G401 (cell line): ENCODE results near the gene MAN2A2. TPM values are rescaled to one million over a fixed set of nuclear protein-coding genes. Genes with fewer than 3 reads are reported as not detected.

Experiments used
- DNase-seq: peaks from one replicate; pipeline ENCODE4 v3.0.0-alpha.2; 2015; ENCODE audit warnings: low spot score
- in situ Hi-C: cut with HindIII; loops from 2 replicates; pipeline ENCODE4 v1.10.0; 2016; ENCODE audit warnings: low sequenced_read_pairs, mixed read lengths
- total RNA-seq: library from RNA; depleted of rRNA; stranded (reverse); fragments of >200 nt; shearing (Covaris generic); gene quantifications from 2 replicates; pipeline ENCODE4 v1.2.3, GENCODE V29; 2014

Gene MAN2A2
- total RNA-seq, 1 experiment from 2014 or later, result 33.4 TPM

- in situ Hi-C loops, result no loop called here
- no peak for DNase-seq
Observed at GRCh38 chr15:90881978-90882721, 21.0 kb upstream of the MAN2A2 start.

DNA sequence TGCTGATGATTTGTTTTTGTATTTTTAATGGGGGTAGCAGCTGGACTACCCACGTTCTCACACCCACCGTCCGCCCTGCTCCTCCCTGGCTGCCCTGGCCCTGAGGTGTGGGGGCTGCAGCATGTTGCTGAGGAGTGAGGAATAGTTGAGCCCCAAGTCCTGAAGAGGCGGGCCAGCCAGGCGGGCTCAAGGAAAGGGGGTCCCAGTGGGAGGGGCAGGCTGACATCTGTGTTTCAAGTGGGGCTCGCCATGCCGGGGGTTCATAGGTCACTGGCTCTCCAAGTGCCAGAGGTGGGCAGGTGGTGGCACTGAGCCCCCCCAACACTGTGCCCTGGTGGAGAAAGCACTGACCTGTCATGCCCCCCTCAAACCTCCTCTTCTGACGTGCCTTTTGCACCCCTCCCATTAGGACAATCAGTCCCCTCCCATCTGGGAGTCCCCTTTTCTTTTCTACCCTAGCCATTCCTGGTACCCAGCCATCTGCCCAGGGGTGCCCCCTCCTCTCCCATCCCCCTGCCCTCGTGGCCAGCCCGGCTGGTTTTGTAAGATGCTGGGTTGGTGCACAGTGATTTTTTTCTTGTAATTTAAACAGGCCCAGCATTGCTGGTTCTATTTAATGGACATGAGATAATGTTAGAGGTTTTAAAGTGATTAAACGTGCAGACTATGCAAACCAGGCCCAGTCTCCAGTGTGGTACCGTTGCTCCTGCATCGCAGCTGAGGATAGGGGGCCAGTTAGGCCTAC is 20.1 kb upstream of the MAN2A2 start:
- DNase-seq, result no peak
- in situ Hi-C loops, result no loop called here

GRCh38 chr15:90883526-90883975 is 19.6 kb upstream of the MAN2A2 start:
- DNase-seq, result no peak
- in situ Hi-C loops, result no loop called here

- no peak for DNase-seq
- in situ Hi-C loops, result no loop called here
Observed at GRCh38 chr15:90883976-90884718, 19.0 kb upstream of the MAN2A2 start, which contains the start of gene FES. Gene FES, plus strand, starts transcription at chr15:90884504. Its CDS starts 542 bp downstream, at chr15:90885046.

- no peak for DNase-seq
- in situ Hi-C loops, result no loop called here
Observed at GRCh38 chr15:90884719-90885431, 18.2 kb upstream of the MAN2A2 start.

DNA sequence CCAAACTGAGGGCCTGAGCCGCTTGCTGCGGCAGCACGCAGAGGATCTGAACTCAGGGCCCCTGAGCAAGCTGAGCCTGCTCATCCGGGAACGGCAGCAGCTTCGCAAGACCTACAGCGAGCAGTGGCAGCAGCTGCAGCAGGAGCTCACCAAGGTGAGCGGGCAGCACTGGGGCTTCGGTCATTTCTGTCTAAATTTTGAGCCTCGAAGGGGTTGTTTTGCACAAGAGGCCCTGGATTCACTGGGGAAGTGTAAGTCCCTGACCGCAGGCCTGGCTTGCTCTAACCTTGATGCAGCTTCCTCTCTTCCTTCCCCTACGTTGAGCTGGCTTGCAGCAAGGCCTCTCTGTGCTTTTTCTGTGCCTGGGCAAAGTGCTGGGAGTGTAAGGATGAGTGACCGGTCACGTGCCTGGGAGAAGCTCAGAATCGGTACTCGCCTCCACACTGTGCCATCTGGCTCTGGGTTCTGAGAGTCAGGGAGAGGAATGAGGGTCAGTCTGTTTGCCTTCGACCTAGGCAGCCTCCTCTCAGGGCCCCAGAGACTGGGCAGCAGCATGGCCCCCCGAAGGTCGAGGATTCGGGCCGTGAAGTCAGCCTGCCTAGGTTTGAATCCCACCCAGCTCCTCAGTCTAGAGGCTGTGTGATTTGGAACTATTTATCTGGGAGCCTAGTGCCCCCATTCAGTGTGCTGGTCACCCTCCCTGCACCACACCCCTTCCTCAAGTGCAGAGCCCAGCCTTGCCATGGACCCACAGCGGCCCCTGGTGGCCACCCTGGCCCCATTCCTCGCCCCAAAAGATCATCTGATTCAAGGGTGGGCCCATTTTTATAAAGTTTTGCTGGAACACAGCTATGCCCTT is 17.4 kb upstream of the MAN2A2 start:
- DNase-seq, result peak; percentile 72
- in situ Hi-C loops, result no loop called here

DNA sequence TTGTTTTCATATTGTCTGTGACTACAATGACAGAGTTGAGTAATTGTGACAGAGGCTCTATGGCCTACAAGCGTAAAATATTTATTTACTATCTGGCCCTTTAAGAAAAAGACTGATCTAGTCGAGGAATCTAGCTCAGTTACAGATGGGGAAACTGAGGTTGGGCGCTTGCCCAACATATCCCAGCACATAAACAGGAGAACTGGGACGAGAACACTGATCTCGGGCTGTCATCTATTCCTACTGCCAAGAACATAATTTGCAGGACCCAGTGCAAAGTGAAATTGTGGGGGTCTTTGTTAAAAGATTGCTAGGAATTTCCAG is 16.8 kb upstream of the MAN2A2 start:
- no peak for DNase-seq
- in situ Hi-C loops, result no loop called here

- in situ Hi-C loops, result no loop called here
- no peak for DNase-seq
Observed at GRCh38 chr15:90887037-90887481, 16.0 kb upstream of the MAN2A2 start.

GRCh38 chr15:90889313-90889730 is 13.8 kb upstream of the MAN2A2 start:
- in situ Hi-C loops, result no loop called here
- DNase-seq, result no peak

DNA sequence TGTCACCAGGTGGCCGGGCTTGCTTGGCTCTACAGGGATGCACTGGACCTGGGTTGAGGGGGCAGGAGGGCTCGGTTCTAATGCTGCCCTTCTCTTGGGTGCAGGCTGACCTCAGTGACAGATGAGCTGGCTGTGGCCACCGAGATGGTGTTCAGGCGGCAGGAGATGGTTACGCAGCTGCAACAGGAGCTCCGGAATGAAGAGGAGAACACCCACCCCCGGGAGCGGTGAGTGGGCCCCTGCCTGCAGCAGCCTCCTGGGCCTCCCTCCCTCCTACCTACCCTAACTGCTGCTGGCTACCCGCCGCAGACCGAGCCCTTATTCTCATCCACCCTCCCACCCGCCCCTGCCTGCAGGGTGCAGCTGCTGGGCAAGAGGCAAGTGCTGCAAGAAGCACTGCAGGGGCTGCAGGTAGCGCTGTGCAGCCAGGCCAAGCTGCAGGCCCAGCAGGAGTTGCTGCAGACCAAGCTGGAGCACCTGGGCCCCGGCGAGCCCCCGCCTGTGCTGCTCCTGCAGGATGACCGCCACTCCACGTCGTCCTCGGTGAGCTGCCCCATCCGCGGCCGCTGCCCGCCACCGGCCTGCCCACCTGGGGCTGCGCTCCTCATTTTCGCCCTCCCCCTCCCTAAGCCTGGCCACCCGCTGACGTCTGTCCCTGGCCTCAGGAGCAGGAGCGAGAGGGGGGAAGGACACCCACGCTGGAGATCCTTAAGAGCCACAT is 13.2 kb upstream of the MAN2A2 start:
- in situ Hi-C loops, result no loop called here
- no peak for DNase-seq

GRCh38 chr15:90890839-90891238 is 12.3 kb upstream of the MAN2A2 start:
- DNase-seq, result no peak
- in situ Hi-C loops, result no loop called here

GRCh38 chr15:90891346-90891949 is 11.7 kb upstream of the MAN2A2 start:
- DNase-seq, result no peak
- in situ Hi-C loops, result no loop called here

DNA sequence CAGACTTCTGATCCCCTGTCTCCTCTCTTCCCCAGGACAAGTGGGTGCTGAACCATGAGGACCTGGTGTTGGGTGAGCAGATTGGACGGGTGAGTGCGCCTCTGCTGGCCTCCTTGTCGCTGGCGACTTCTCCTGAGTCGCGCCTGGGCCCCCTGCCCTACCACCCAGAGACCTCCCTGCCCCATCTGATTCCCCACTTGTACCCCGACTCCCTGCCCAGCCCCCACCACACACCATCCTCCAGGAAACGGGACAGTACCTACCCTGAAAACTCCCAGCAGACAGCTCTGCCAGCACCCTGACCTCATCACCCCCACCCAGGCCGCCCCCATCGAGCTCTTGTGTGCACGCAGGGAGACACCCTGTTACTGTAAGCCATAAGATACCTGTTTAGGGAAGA is 11.1 kb upstream of the MAN2A2 start:
- in situ Hi-C loops, result no loop called here
- DNase-seq, result no peak

DNA sequence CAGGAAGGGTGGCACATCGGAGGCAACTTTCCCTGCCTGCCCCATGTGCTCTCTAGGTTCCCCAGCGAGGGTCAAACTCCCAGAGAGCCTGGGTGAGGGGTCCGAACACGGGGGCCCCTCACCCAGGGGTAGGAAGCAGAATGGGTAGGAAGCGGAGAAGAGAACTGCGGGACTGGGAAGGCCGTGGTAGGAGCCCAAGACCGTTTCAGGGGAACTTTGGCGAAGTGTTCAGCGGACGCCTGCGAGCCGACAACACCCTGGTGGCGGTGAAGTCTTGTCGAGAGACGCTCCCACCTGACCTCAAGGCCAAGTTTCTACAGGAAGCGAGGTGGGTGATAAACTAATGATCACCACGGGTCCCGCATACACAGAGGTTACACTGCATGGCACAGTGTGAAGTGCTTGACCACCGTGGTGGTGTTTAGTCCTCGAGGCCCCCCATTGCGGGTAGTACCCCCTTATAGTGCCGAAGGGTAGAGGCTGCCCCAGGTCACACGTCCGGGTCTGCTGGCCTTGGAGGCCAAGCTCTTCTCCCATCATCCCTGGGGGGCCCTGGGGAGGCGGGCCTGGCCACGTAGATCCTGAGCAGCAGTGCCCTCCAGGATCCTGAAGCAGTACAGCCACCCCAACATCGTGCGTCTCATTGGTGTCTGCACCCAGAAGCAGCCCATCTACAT is 10.5 kb upstream of the MAN2A2 start:
- in situ Hi-C loops, result no loop called here
- no peak for DNase-seq

GRCh38 chr15:90893175-90894090 is 9.7 kb upstream of the MAN2A2 start:
- no peak for DNase-seq
- in situ Hi-C loops, result no loop called here

GRCh38 chr15:90895571-90896117 is 7.5 kb upstream of the MAN2A2 start:
- in situ Hi-C loops, result no loop called here
- DNase-seq, result peak; percentile 90
